Fibroblast of lung (primary cell): ENCODE measurements around the gene AGAP1. TPM values are rescaled to one million over a fixed set of nuclear protein-coding genes. Genes with fewer than 3 reads are reported as not detected.

Source experiments
- DNase-seq, 2 donors: peaks; one replicate each; pipeline versions ENCODE4 v3.0.0 to v3.0.0-alpha.2; 2010; ENCODE audit warnings: low read depth in 2 of 2
- H2AFZ ChIP-seq: 2 replicates; pipeline ENCODE4 v1.5.1; 2012; ENCODE audit warnings: low read length, control low read depth, inconsistent platforms
- H3K27ac ChIP-seq: 2 replicates; pipeline ENCODE4 v1.5.1; 2011; ENCODE audit warnings: low read length, control low read depth; ENCODE audit not compliant: insufficient read depth
- H3K27me3 ChIP-seq: 2 replicates; pipeline ENCODE4 v1.5.1; 2011; ENCODE audit warnings: mild to moderate bottlenecking, low read length; ENCODE audit not compliant: control insufficient read depth, insufficient read depth
- H3K36me3 ChIP-seq: 2 replicates; pipeline ENCODE4 v1.5.1; 2011; ENCODE audit warnings: low read length; ENCODE audit not compliant: control insufficient read depth, insufficient read depth
- H3K4me1 ChIP-seq: 2 replicates; pipeline ENCODE4 v1.5.1; 2011; ENCODE audit warnings: low read length; ENCODE audit not compliant: control insufficient read depth, insufficient read depth; ENCODE audit errors: extremely low read depth
- H3K4me2 ChIP-seq: 2 replicates; pipeline ENCODE4 v1.5.1; 2011; ENCODE audit warnings: low read length, control low read depth; ENCODE audit not compliant: insufficient read depth; ENCODE audit errors: extremely low read depth
- H3K4me3 ChIP-seq, 4 experiments: fragments of 200-600 bp in 1 of 4; sonication (generic) in 1 of 4; replicated peaks in 1 of 4; 2 replicates each; pipeline ENCODE4 v1.5.1; 2011 to 2016; ENCODE audit warnings: low read length in 4 of 4, low read depth in 3 of 4, mild to moderate bottlenecking in 3 of 4, control low read depth in 2 of 4, inconsistent platforms in 1 of 4, mixed read lengths in 1 of 4; ENCODE audit not compliant: insufficient read depth in 1 of 4; ENCODE audit errors: control extremely low read depth in 1 of 4
- H3K79me2 ChIP-seq: 2 replicates; pipeline ENCODE4 v1.5.1; 2012; ENCODE audit warnings: mild to moderate bottlenecking, low read length, inconsistent platforms; ENCODE audit not compliant: control insufficient read depth, insufficient read depth
- H3K9ac ChIP-seq: 2 replicates; pipeline ENCODE4 v1.5.1; 2011; ENCODE audit warnings: mild to moderate bottlenecking, low read length, control low read depth; ENCODE audit not compliant: insufficient read depth
- H3K9me3 ChIP-seq: 2 replicates; pipeline ENCODE4 v1.5.1; 2012; ENCODE audit warnings: low read depth, low read length; ENCODE audit not compliant: control insufficient read depth, insufficient read depth
- H4K20me1 ChIP-seq: 2 replicates; pipeline ENCODE4 v1.5.1; 2011; ENCODE audit warnings: low read length; ENCODE audit not compliant: control insufficient read depth, insufficient read depth; ENCODE audit errors: extremely low read depth
- EZH2 ChIP-seq: IDR thresholded peaks from 2 replicates; pipeline ENCODE4 v1.5.1; 2012; ENCODE audit warnings: low read length, control low read depth, mild to moderate bottlenecking; ENCODE audit errors: missing control alignments
- polyA plus RNA-seq, 2 donors: library from polyadenylated mRNA; depleted of rRNA in 1 of 2; stranded (reverse) in 1 of 2; unstranded in 1 of 2; fragments of >200 nt; gene quantifications; 2 replicates each; pipeline ENCODE4 v1.2.1, GENCODE V29; 2011 to 2012; ENCODE audit warnings: missing spikeins in 1 of 2
- total RNA-seq: library from RNA; depleted of rRNA; stranded (reverse); fragments of >200 nt; gene quantifications from 2 replicates; pipeline ENCODE4 v1.2.1, GENCODE V29; 2014
- TF ChIP-seq, protein P1 (sequence below), 2 donors: IDR thresholded peaks in 1 of 2; conservative IDR thresholded peaks in 1 of 2; 1 replicate in 1 of 2; 2 replicates in 1 of 2; pipeline ENCODE4 v1.5.1; 2011 to 2012; ENCODE audit warnings: low read length in 2 of 2, control low read depth in 1 of 2, inconsistent platforms in 1 of 2, low read depth in 1 of 2, mild to moderate bottlenecking in 1 of 2

AGAP1 gene
- total and polyA plus RNA-seq, 2 donors (not counting 1 experiment from before 2014, with no cell fraction given) = 10.6 to 14.0 TPM

GRCh38 chr2:235957251-235957650, 463.4 kb downstream of the AGAP1 start:
- H3K4me2 ChIP-seq = no peak overlapping the region
- H3K4me3 ChIP-seq = no peak overlapping the region
- TF ChIP-seq EZH2 = no peak
- TF ChIP-seq, protein P1, sequence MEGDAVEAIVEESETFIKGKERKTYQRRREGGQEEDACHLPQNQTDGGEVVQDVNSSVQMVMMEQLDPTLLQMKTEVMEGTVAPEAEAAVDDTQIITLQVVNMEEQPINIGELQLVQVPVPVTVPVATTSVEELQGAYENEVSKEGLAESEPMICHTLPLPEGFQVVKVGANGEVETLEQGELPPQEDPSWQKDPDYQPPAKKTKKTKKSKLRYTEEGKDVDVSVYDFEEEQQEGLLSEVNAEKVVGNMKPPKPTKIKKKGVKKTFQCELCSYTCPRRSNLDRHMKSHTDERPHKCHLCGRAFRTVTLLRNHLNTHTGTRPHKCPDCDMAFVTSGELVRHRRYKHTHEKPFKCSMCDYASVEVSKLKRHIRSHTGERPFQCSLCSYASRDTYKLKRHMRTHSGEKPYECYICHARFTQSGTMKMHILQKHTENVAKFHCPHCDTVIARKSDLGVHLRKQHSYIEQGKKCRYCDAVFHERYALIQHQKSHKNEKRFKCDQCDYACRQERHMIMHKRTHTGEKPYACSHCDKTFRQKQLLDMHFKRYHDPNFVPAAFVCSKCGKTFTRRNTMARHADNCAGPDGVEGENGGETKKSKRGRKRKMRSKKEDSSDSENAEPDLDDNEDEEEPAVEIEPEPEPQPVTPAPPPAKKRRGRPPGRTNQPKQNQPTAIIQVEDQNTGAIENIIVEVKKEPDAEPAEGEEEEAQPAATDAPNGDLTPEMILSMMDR (conservative IDR thresholded peaks at IDR 0.05 in 1 of 2, IDR thresholded peaks at IDR 0.05 in 1 of 2; ENCODE audit: low read depth in 1 of 2, low read length in 2 of 2) = no peak
- no peak overlapping the region for H3K27ac ChIP-seq
- DNase-seq = no peak
- no peak overlapping the region for H3K9ac ChIP-seq
- H4K20me1 ChIP-seq = no peaks in the 10 kb centered on the region
- no peak overlapping the region for H2AFZ ChIP-seq
- H3K9me3 ChIP-seq = no peaks in the 10 kb centered on the region
- H3K36me3 ChIP-seq = no peaks in the 10 kb centered on the region
- H3K27me3 ChIP-seq = no peaks in the 10 kb centered on the region
- no peaks in the 10 kb centered on the region for H3K79me2 ChIP-seq
- no peaks in the 10 kb centered on the region for H3K4me1 ChIP-seq

DNA sequence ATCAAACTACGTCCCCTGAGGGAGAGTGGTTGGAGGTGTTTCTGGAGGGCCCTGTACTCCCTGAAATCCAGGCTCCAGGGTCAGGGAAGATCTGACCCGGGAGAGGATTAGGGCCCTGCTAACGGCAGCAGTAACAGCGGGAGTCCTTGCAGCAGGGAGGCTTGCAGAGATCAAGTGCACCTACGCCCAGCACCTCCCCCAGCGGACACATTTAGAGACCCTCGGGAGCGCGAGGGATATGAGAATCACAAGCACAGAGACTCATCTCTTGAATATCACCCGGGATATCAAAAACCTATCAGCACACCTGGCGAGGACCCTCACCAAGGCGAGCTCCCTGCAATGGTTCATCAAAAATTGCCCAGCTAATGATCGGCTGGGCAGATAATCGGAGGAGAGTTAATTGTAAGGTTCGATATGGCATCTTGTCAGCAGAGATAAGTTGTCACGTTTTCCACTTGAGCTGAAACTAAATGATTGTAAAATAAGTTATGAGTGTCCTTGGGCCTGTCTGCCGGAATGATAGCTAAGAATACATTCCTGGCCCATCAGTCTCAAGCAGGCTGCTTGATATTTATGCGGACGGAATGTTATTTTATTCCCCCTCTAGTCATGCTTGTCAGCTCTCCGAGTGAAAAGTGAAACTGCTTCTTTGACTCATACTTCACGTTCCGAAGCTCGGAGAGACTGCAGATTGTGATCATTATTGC, 464.5 kb downstream of the AGAP1 start:
- Histone ChIP-seq H3K36me3 (no peaks in the 10 kb centered on the region), H3K9me3 (no peaks in the 10 kb centered on the region), H3K27ac (no peak overlapping the region), H3K27me3 (no peaks in the 10 kb centered on the region), H3K4me1 (no peaks in the 10 kb centered on the region), H2AFZ (no peak overlapping the region), H3K79me2 (no peaks in the 10 kb centered on the region), H3K4me2 (no peak overlapping the region), H4K20me1 (no peaks in the 10 kb centered on the region), H3K4me3 (no peak overlapping the region), H3K9ac (no peak overlapping the region)
- DNase-seq = peak in 1 of 2 donors; percentile 23
- TF ChIP-seq, protein P1 (conservative IDR thresholded peaks at IDR 0.05 in 1 of 2, IDR thresholded peaks at IDR 0.05 in 1 of 2; ENCODE audit: low read depth in 1 of 2, low read length in 2 of 2) = no peak

DNA sequence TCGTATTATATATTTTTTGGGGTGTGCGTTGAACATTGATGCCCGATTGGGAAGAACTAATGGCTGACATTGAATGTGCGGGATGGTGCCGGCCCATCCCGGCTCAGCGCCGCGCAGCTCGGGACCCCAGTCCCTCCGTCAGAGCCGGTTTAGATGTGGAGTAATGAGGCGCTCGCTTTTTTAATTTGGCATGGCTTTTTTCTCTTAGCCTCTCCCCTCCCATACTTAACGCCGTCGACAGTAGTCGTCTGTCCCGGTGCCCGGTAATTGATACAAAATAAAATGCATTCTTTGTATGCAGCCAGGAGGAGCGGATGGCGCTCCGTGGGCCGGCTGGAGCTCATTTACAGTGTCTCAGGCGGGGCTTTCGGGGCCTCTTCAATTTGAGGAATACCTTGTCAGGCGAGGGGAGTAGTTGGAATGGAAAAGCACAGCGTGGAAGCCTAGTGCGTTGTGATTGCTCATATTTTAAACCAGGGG, 465.1 kb downstream of the AGAP1 start:
- H3K27me3 ChIP-seq = no peaks in the 10 kb centered on the region
- no peaks in the 10 kb centered on the region for H3K79me2 ChIP-seq
- no peak overlapping the region for H2AFZ ChIP-seq
- no peak overlapping the region for H3K27ac ChIP-seq
- no peak for DNase-seq
- no peak overlapping the region for H3K9ac ChIP-seq
- no peaks in the 10 kb centered on the region for H3K36me3 ChIP-seq
- TF ChIP-seq, protein P1 (conservative IDR thresholded peaks at IDR 0.05 in 1 of 2, IDR thresholded peaks at IDR 0.05 in 1 of 2; ENCODE audit: low read depth in 1 of 2, low read length in 2 of 2) = no peak
- no peak for TF ChIP-seq EZH2
- no peaks in the 10 kb centered on the region for H4K20me1 ChIP-seq
- no peak overlapping the region for H3K4me2 ChIP-seq
- H3K4me1 ChIP-seq = no peaks in the 10 kb centered on the region
- H3K4me3 ChIP-seq = no peak overlapping the region
- H3K9me3 ChIP-seq = no peaks in the 10 kb centered on the region
